HFFc6 (cell line): ENCODE results near the gene MARS1. TPM values are rescaled to one million over a fixed set of nuclear protein-coding genes. Genes with fewer than 3 reads are reported as not detected.

Experiments used
- DNase-seq: peaks from one replicate; pipeline ENCODE4 v3.0.0-alpha.2; 2018
- H3K27ac Mint-ChIP-seq: 2 replicates; pipeline ENCODE4 v1.8.0; 2020; ENCODE audit warnings: mild to moderate bottlenecking, mixed read lengths
- H3K27me3 Mint-ChIP-seq: 2 replicates; pipeline ENCODE4 v1.8.0; 2021; ENCODE audit warnings: mild to moderate bottlenecking, moderate library complexity, mixed read lengths; ENCODE audit not compliant: insufficient read depth
- H3K36me3 Mint-ChIP-seq: 2 replicates; pipeline ENCODE4 v1.8.0; 2021; ENCODE audit warnings: low read depth, mixed read lengths
- H3K4me1 Mint-ChIP-seq: 2 replicates; pipeline ENCODE4 v1.8.0; 2020; ENCODE audit warnings: low read depth, mixed read lengths
- H3K4me3 Mint-ChIP-seq: 2 replicates; pipeline ENCODE4 v1.8.0; 2020; ENCODE audit warnings: mild to moderate bottlenecking, moderate library complexity, mixed read lengths
- H3K9me3 Mint-ChIP-seq: 2 replicates; pipeline ENCODE4 v1.8.0; 2020; ENCODE audit warnings: mild to moderate bottlenecking, mixed read lengths
- CTCF ChIP-seq: fragments of 200-600 bp; sonication (generic); IDR thresholded peaks from 2 replicates; pipeline ENCODE4 v1.5.0; 2021; ENCODE audit warnings: antibody characterized with exemption, mild to moderate bottlenecking
- total RNA-seq, 6 experiments: library from RNA; stranded (reverse); fragmentation: NEBNext Ultra II Directional; extraction: Animal tissue kit (Norgen Biotek cat#: 25700); gene quantifications; 2 replicates in 1 of 6; 3 replicates in 5 of 6; pipeline ENCODE4 v1.2.3, GENCODE V29; 2021

The MARS1 gene
- total RNA-seq, 6 experiments from 2014 or later = 179 to 207 (median 193) TPM

GRCh38 chr12:57518176-57518919 lies 30.5 kb downstream of the MARS1 start:
- no peaks in the 10 kb centered on the region for H3K9me3 Mint-ChIP-seq
- peaks cover 51% of the 10 kb centered on the region for H3K4me1 Mint-ChIP-seq
- H3K27ac Mint-ChIP-seq = peak overlapping the region; percentile 99
- peaks cover 57% of the 10 kb centered on the region for H3K36me3 Mint-ChIP-seq
- DNase-seq = no peak
- TF ChIP-seq CTCF = no peak
- peak overlapping the region; percentile 89 for H3K4me3 Mint-ChIP-seq
- H3K27me3 Mint-ChIP-seq = peaks cover 12% of the 10 kb centered on the region

GRCh38 chr12:57518920-57519795 lies 31.3 kb downstream of the MARS1 start:
- no peak for DNase-seq
- H3K4me1 Mint-ChIP-seq = peaks cover 59% of the 10 kb centered on the region

GRCh38 chr12:57519796-57520052 lies 31.9 kb downstream of the MARS1 start:
- Mint-ChIP-seq H3K9me3 (no peaks in the 10 kb centered on the region), H3K36me3 (peaks cover 53% of the 10 kb centered on the region)
- TF ChIP-seq CTCF = no peak

More at GRCh38 chr12:57518920-57519795, 31.3 kb downstream of the MARS1 start:
- no peaks in the 10 kb centered on the region for H3K9me3 Mint-ChIP-seq
- TF ChIP-seq CTCF = no peak
- H3K27me3 Mint-ChIP-seq = peaks cover 12% of the 10 kb centered on the region
- peak overlapping the region; percentile 99 for H3K27ac Mint-ChIP-seq
- peak overlapping the region; percentile 89 for H3K4me3 Mint-ChIP-seq
- peaks cover 53% of the 10 kb centered on the region for H3K36me3 Mint-ChIP-seq

GRCh38 chr12:57520053-57520818 lies 32.4 kb downstream of the MARS1 start, which contains the start of gene DDIT3:
TSS of gene DDIT3 (minus strand) at chr12:57520514. CDS start at chr12:57517406, 3,108 bp downstream.
- H3K27ac Mint-ChIP-seq = peak within 1 kb of the TSS; percentile 99
- peaks cover 53% of the 10 kb centered on the region for H3K36me3 Mint-ChIP-seq
- no peaks in the 10 kb centered on the region for H3K9me3 Mint-ChIP-seq
- peak within 1 kb of the TSS; percentile 89 for H3K4me3 Mint-ChIP-seq
- H3K4me1 Mint-ChIP-seq = peaks cover 70% of the 10 kb centered on the region
- peaks cover 6% of the 10 kb centered on the region for H3K27me3 Mint-ChIP-seq
- no peak for TF ChIP-seq CTCF
- DNase-seq = peak; percentile 96

More at GRCh38 chr12:57519796-57520052, 31.9 kb downstream of the MARS1 start:
- peak overlapping the region; percentile 99 for H3K27ac Mint-ChIP-seq
- peaks cover 9% of the 10 kb centered on the region for H3K27me3 Mint-ChIP-seq
- H3K4me1 Mint-ChIP-seq = peaks cover 65% of the 10 kb centered on the region
- peak overlapping the region; percentile 89 for H3K4me3 Mint-ChIP-seq
- no peak for DNase-seq

- peaks cover 11% of the 10 kb centered on the region for H3K27me3 Mint-ChIP-seq
- peaks cover 65% of the 10 kb centered on the region for H3K4me1 Mint-ChIP-seq
- peaks cover 41% of the 10 kb centered on the region for H3K36me3 Mint-ChIP-seq
- peak overlapping the region; percentile 84 for H3K4me3 Mint-ChIP-seq
- no peak for DNase-seq
- no peaks in the 10 kb centered on the region for H3K9me3 Mint-ChIP-seq
- peak overlapping the region; percentile 99 for H3K27ac Mint-ChIP-seq
- TF ChIP-seq CTCF = no peak
Observed at GRCh38 chr12:57521525-57522010, 33.7 kb downstream of the MARS1 start.
